ENCODE measurements around the gene FBXW2. TPM values are rescaled to one million over a fixed set of nuclear protein-coding genes. Genes with fewer than 3 reads are reported as not detected.

Gene FBXW2
- total and polyA plus RNA-seq, 3 donors from 2014 or later = 46.5 to 58.7 (median 52.9) TPM

- no peaks in the 10 kb centered on the region for H3K9me3 ChIP-seq
- H3K4me3 ChIP-seq = no peak overlapping the region
- 69 to 83% methylated on average over 2 of the region's 2 CpGs for WGBS, 2 donors
- no peak for DNase-seq
- no peak for TF ChIP-seq POLR2A (IDR thresholded peaks at IDR 0.05)
- TF ChIP-seq, protein P1, sequence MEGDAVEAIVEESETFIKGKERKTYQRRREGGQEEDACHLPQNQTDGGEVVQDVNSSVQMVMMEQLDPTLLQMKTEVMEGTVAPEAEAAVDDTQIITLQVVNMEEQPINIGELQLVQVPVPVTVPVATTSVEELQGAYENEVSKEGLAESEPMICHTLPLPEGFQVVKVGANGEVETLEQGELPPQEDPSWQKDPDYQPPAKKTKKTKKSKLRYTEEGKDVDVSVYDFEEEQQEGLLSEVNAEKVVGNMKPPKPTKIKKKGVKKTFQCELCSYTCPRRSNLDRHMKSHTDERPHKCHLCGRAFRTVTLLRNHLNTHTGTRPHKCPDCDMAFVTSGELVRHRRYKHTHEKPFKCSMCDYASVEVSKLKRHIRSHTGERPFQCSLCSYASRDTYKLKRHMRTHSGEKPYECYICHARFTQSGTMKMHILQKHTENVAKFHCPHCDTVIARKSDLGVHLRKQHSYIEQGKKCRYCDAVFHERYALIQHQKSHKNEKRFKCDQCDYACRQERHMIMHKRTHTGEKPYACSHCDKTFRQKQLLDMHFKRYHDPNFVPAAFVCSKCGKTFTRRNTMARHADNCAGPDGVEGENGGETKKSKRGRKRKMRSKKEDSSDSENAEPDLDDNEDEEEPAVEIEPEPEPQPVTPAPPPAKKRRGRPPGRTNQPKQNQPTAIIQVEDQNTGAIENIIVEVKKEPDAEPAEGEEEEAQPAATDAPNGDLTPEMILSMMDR (IDR thresholded peaks at IDR 0.05) = no peak
- intact Hi-C loops (cut with DNase I; ENCODE audit: low total_unique reads) = no loop called here
- peaks cover 12% of the 10 kb centered on the region for H3K4me1 ChIP-seq
- H3K27me3 ChIP-seq = no peaks in the 10 kb centered on the region
- no peak overlapping the region for H3K27ac ChIP-seq
- H3K36me3 ChIP-seq (ENCODE audit: low read depth, missing control alignments) = no peaks in the 10 kb centered on the region
Observed at GRCh38 chr9:120717176-120717575, 76.0 kb downstream of the FBXW2 start.

DNA sequence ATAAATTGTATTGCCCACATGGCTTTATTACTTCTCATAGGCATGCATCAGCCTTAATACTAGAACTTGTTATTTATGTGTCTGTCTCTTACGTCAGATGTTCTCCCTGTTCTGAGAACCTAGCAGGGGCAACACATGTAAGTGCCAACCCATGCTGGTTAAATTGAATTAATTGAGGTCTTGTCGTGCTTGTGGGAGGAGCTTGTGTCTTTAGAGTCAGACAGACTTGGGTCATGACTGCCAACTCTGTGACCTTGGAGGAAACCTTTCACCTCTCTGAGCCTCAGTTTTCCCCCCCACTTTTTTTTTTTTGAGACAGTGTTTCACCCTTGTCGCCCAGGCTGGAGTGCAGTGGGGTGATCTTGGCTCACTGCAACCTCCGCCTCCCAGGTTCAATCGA lies 76.7 kb downstream of the FBXW2 start:
- Histone ChIP-seq H3K36me3 (ENCODE audit: low read depth, missing control alignments) (no peaks in the 10 kb centered on the region), H3K27me3 (no peaks in the 10 kb centered on the region), H3K4me3 (no peak overlapping the region), H3K27ac (no peak overlapping the region), H3K4me1 (peaks cover 13% of the 10 kb centered on the region), H3K9me3 (no peaks in the 10 kb centered on the region)
- DNase-seq = no peak
- intact Hi-C loops (cut with DNase I; ENCODE audit: low total_unique reads) = no loop called here
- WGBS, 2 donors = 75% methylated on average over 5 of the region's 5 CpGs
- no peak for TF ChIP-seq POLR2A (IDR thresholded peaks at IDR 0.05)
- TF ChIP-seq, protein P1 (IDR thresholded peaks at IDR 0.05) = no peak

DNA sequence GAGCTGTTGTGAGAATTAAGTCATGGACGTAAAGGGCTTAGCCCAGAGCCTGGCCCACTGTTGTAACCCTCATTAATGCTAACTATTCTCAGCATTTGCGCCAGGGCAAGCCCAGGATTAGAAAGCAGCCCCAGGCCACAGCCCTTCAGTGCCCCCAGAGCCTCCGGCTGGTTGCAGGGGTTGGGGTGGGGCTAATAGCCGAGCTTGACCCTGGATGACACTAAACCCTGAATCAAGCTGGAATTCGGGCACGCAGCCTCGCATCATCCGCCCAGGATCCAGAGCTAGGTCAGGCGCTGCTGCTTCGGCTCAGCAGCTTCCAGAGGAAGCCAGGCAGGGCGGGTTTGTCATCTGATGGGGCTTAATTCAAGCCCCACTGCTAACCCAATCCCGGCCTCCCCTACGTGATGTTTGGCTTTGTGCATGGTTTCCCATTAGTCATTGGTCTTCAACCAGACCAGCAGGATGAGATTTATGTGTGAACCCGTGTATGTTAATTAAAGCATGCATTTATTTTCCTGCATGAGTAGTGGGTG lies 77.8 kb downstream of the FBXW2 start:
- no peaks in the 10 kb centered on the region for H3K9me3 ChIP-seq
- peaks cover 17% of the 10 kb centered on the region for H3K4me1 ChIP-seq
- no peak for TF ChIP-seq POLR2A (IDR thresholded peaks at IDR 0.05)
- TF ChIP-seq, protein P1 (IDR thresholded peaks at IDR 0.05) = no peak
- H3K36me3 ChIP-seq (ENCODE audit: low read depth, missing control alignments) = no peaks in the 10 kb centered on the region
- peak overlapping the region; percentile 72 to 77 for H3K4me3 ChIP-seq
- peak overlapping the region; percentile 82 to 90 for H3K27ac ChIP-seq
- H3K27me3 ChIP-seq = no peaks in the 10 kb centered on the region
- DNase-seq = peak; percentile 51
- intact Hi-C loops (cut with DNase I; ENCODE audit: low total_unique reads) = no loop called here
- WGBS, 2 donors = 37 to 41% methylated on average over 13 to 14 of the region's 14 CpGs

GRCh38 chr9:120714846-120715388 lies 78.3 kb downstream of the FBXW2 start:
- TF ChIP-seq, protein P1 (IDR thresholded peaks at IDR 0.05) = no peak
- no peak for TF ChIP-seq POLR2A (IDR thresholded peaks at IDR 0.05)
- Histone ChIP-seq H3K27ac (peak overlapping the region; percentile 82 to 90), H3K27me3 (no peaks in the 10 kb centered on the region), H3K36me3 (ENCODE audit: low read depth, missing control alignments) (no peaks in the 10 kb centered on the region), H3K4me1 (peaks cover 17% of the 10 kb centered on the region), H3K9me3 (no peaks in the 10 kb centered on the region), H3K4me3 (peak overlapping the region; percentile 72 to 77)
- DNase-seq = peak; percentile 25
- intact Hi-C loops (cut with DNase I; ENCODE audit: low total_unique reads) = no loop called here
- 7 to 20% methylated on average over 9 to 30 of the region's 30 CpGs for WGBS, 2 donors
